Activated T-helper 17 cell treated with anti-CD3 and anti-CD28 coated beads, Interleukin-2, amount 50 U/mL, for 72 hours (primary cell): ENCODE results near the gene DESI1. TPM values are rescaled to one million over a fixed set of nuclear protein-coding genes. Genes with fewer than 3 reads are reported as not detected.

Experiments used
- total RNA-seq, 2 donors: library from RNA; stranded (reverse); gene quantifications; one replicate each; pipeline ENCODE4 v1.2.3, GENCODE V29; 2022

DESI1 gene
- total RNA-seq, 2 donors from 2014 or later = 31.1 to 60.3 TPM

Other genes with a start within 250 kb of the DESI1 start
- gene TEF, start 239.1 kb downstream of the DESI1 start, total RNA-seq = 1 to 10 TPM; 2.4 to 4.0 TPM
- 10 to 100 TPM; 38.5 to 40.8 TPM for gene TOB2, start 174.2 kb downstream of the DESI1 start, total RNA-seq
- 10 to 100 TPM; 34.3 to 92.0 TPM for gene PHF5A, start 152.4 kb downstream of the DESI1 start, total RNA-seq
- 100 to 1,000 TPM in 1 of 2 donors, 10 to 100 TPM in 1; 67.8 to 106 TPM for gene ACO2, start 151.9 kb downstream of the DESI1 start, total RNA-seq
- gene POLR3H, start 76.6 kb downstream of the DESI1 start, total RNA-seq = 10 to 100 TPM; 19.5 to 58.2 TPM
- not detected for gene CSDC2, start 60.0 kb downstream of the DESI1 start, total RNA-seq
- gene PMM1, start 31.2 kb downstream of the DESI1 start, total RNA-seq = 10 to 100 TPM; 41.0 to 54.7 TPM
- 100 to 1,000 TPM; 237 to 428 TPM for gene XRCC6, start 252 bp upstream of the DESI1 start, total RNA-seq
- 100 to 1,000 TPM; 175 to 256 TPM for gene SNU13, start 67.8 kb upstream of the DESI1 start, total RNA-seq
- gene MEI1, start 78.5 kb upstream of the DESI1 start, total RNA-seq = 10 to 100 TPM; 39.8 to 40.1 TPM
- gene CCDC134, start 179.6 kb upstream of the DESI1 start, total RNA-seq = 10 to 100 TPM; 21.6 to 22.3 TPM
- 100 to 1,000 TPM; 126 to 162 TPM for gene SREBF2, start 212.1 kb upstream of the DESI1 start, total RNA-seq